ENCODE results near the gene GPC4. TPM values are rescaled to one million over a fixed set of nuclear protein-coding genes. Genes with fewer than 3 reads are reported as not detected.
"Not testable (repeated sequence)": the region's sequence is repeated elsewhere in the genome, so short reads cannot be mapped to it uniquely, and the experiment has no call there.

GPC4 gene
- total and polyA plus RNA-seq, 4 donors: 19.5 to 60.4 (median 29.1) TPM

- DNase-seq (no peak), ATAC-seq (ENCODE audit: insufficient read depth, low FRiP score) (no peak)
- WGBS, 2 donors: 77 to 82% methylated on average over 6 of the region's 6 CpGs
- H3K27me3 ChIP-seq (ENCODE audit: control insufficient read depth in 3 of 3, insufficient read depth in 3 of 3, low read length in 2 of 3): peaks cover 0 to 2% (median 0%) of the 10 kb centered on the region in 3 donors
- H3K4me1 ChIP-seq (ENCODE audit: control insufficient read depth in 5 of 5, insufficient read depth in 5 of 5, low read length in 5 of 5): no peaks in the 10 kb centered on the region
- no peak for TF ChIP-seq CTCF (IDR thresholded peaks at IDR 0.05; ENCODE audit: control extremely low read depth, extremely low read depth)
- H3K27ac ChIP-seq (ENCODE audit: low read depth in 1 of 2, low read length in 1 of 2): no peak overlapping the region
- H3K36me3 ChIP-seq (ENCODE audit: control insufficient read depth in 4 of 4, insufficient read depth in 4 of 4, low read length in 4 of 4): no peaks in the 10 kb centered on the region
- H3K9ac ChIP-seq (ENCODE audit: insufficient read depth in 1 of 2, low read length in 2 of 2): no peak overlapping the region
- H3K4me3 ChIP-seq: no peak overlapping the region
- H3K9me3 ChIP-seq (ENCODE audit: control insufficient read depth in 4 of 4, insufficient read depth in 3 of 4, low read length in 3 of 4): peaks cover 0 to 6% (median 0%) of the 10 kb centered on the region in 4 donors
These were observed 129.9 kb downstream of the GPC4 start for GRCh38 chrX:133285341-133285740.

GRCh38 chrX:133279112-133279730 lies 136.1 kb downstream of the GPC4 start:
- H3K4me3 ChIP-seq; H3K36me3 ChIP-seq (ENCODE audit: control insufficient read depth in 4 of 4, insufficient read depth in 4 of 4, low read length in 4 of 4); H3K27ac ChIP-seq (ENCODE audit: low read depth in 1 of 2, low read length in 1 of 2); H3K27me3 ChIP-seq (ENCODE audit: control insufficient read depth in 3 of 3, insufficient read depth in 3 of 3, low read length in 2 of 3); DNase-seq; H3K9ac ChIP-seq (ENCODE audit: insufficient read depth in 1 of 2, low read length in 2 of 2); ATAC-seq (ENCODE audit: insufficient read depth, low FRiP score); H3K4me1 ChIP-seq (ENCODE audit: control insufficient read depth in 5 of 5, insufficient read depth in 5 of 5, low read length in 5 of 5): not testable (repeated sequence)
- H3K9me3 ChIP-seq (ENCODE audit: control insufficient read depth in 4 of 4, insufficient read depth in 3 of 4, low read length in 3 of 4): peaks cover 0 to 11% (median 0%) of the 10 kb centered on the region in 4 donors
- 74 to 88% methylated on average over 8 to 9 of the region's 9 CpGs for WGBS, 2 donors

GRCh38 chrX:133273180-133273579 lies 142.1 kb downstream of the GPC4 start:
- H3K27me3 ChIP-seq (ENCODE audit: control insufficient read depth in 3 of 3, insufficient read depth in 3 of 3, low read length in 2 of 3): peaks cover 0 to 9% (median 7%) of the 10 kb centered on the region in 3 donors
- no peak overlapping the region for H3K27ac ChIP-seq (ENCODE audit: low read depth in 1 of 2, low read length in 1 of 2)
- no peak for DNase-seq
- no peaks in the 10 kb centered on the region for H3K36me3 ChIP-seq (ENCODE audit: control insufficient read depth in 4 of 4, insufficient read depth in 4 of 4, low read length in 4 of 4)
- H3K4me3 ChIP-seq: no peak overlapping the region
- H3K9ac ChIP-seq (ENCODE audit: insufficient read depth in 1 of 2, low read length in 2 of 2): no peak overlapping the region
- ATAC-seq (ENCODE audit: insufficient read depth, low FRiP score): no peak
- H3K9me3 ChIP-seq (ENCODE audit: control insufficient read depth in 4 of 4, insufficient read depth in 3 of 4, low read length in 3 of 4): peaks cover 0 to 5% (median 0%) of the 10 kb centered on the region in 4 donors
- no peaks in the 10 kb centered on the region for H3K4me1 ChIP-seq (ENCODE audit: control insufficient read depth in 5 of 5, insufficient read depth in 5 of 5, low read length in 5 of 5)
- 81 to 92% methylated on average over 4 of the region's 4 CpGs for WGBS, 2 donors
- no peak for TF ChIP-seq CTCF (IDR thresholded peaks at IDR 0.05; ENCODE audit: control extremely low read depth, extremely low read depth)

GRCh38 chrX:133269168-133269567 lies 146.1 kb downstream of the GPC4 start:
- Histone ChIP-seq H3K27me3 (ENCODE audit: control insufficient read depth in 3 of 3, insufficient read depth in 3 of 3, low read length in 2 of 3) (peaks cover 0 to 5% (median 5%) of the 10 kb centered on the region in 3 donors), H3K4me3 (no peak overlapping the region), H3K4me1 (ENCODE audit: control insufficient read depth in 5 of 5, insufficient read depth in 5 of 5, low read length in 5 of 5) (peaks cover 0 to 3% (median 0%) of the 10 kb centered on the region in 5 donors), H3K9ac (ENCODE audit: insufficient read depth in 1 of 2, low read length in 2 of 2) (no peak overlapping the region), H3K27ac (ENCODE audit: low read depth in 1 of 2, low read length in 1 of 2) (no peak overlapping the region), H3K36me3 (ENCODE audit: control insufficient read depth in 4 of 4, insufficient read depth in 4 of 4, low read length in 4 of 4) (no peaks in the 10 kb centered on the region), H3K9me3 (ENCODE audit: control insufficient read depth in 4 of 4, insufficient read depth in 3 of 4, low read length in 3 of 4) (no peaks in the 10 kb centered on the region)
- DNase-seq (no peak), ATAC-seq (ENCODE audit: insufficient read depth, low FRiP score) (no peak)
- WGBS, 2 donors: 71 to 79% methylated on average over 2 of the region's 2 CpGs
- no peak for TF ChIP-seq CTCF (IDR thresholded peaks at IDR 0.05; ENCODE audit: control extremely low read depth, extremely low read depth)
